ENCODE measurements around the gene SPATS2.
"Not testable (repeated sequence)": the region's sequence is repeated elsewhere in the genome, so short reads cannot be mapped to it uniquely, and the experiment has no call there.

The SPATS2 gene

DNA sequence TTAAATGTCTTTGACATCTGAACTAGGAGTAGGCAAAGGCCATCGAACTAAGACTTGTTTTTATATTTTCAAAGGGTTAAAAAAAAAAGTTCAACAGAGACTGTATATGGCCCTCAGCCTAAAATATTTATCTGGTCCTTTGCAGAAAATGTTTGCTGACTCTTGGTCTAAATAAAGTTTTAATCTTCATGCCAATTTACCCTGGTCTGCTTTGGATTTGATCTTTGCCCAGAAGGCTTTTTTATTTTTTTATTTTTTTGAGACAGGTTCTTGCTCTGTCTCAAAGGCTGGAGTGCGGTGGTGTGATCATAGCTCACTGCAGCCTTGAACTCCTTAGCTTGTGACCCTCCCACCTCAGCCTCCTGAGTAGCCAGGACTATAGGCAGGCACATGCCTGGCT lies 47.1 kb downstream of the SPATS2 start:
- no peak for DNase-seq

- DNase-seq: no peak
Observed at GRCh38 chr12:49415521-49415970, 48.3 kb downstream of the SPATS2 start.

DNA sequence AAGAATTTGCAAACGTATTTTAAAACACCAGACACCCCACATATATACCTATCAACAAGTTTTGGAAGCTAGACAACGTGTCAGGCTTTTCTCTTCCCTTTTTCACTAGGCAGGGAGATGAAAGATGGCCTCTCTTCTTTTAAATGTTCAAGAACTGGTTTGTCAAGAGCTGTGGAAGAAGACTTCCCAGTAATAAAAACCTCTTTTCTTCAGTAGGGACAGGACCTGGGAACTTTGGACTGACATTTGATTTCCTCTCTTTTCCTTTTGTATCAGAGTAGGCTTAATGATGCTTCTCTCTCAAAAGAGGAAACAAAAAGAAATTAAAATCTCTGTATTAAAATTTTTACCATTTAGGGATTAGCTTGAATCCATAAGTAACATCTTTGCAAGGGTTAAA lies 49.6 kb downstream of the SPATS2 start:
- no peak for DNase-seq

DNA sequence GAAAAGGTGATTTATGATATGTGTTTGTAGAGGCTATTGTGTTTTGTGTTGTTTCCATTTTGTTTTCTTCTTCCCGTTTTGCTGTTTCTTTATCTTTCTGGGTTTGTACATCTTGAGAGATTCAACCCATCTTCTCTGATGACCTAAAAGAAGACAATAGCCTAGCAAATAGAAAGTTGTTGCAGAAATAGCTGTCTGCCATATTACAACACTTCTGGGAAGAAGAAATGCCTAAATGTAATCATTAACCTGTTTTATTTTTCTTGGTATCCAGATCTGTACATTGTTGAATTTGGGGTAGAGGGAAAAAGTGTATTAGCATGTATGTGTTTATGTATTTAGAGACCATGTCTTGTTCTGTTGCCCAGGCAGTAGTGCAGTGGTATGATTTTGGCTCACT lies 50.3 kb downstream of the SPATS2 start:
- DNase-seq: no peak

GRCh38 chr12:49420556-49420955 lies 53.3 kb downstream of the SPATS2 start:
- no peak for DNase-seq

DNA sequence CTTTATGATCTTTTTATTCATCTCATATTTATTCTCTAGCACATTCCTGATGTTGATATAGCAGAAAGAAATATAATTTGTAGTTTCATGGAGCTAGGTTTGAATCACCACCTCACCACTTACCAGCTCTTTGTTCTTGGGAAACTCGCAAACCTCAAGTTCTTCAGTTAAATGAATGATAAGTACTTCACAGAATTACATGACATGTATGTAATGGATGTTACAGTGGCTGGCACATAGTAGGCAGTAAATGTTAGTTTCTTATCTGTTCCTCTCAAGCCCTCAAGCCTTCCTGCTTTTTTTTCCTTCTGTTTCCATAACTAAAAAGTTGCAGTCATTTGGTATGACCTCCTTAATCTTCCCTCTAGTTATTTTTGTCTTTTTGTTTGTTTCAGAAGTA lies 54.9 kb downstream of the SPATS2 start:
- DNase-seq: no peak

- DNase-seq: peak; percentile 62
Observed at GRCh38 chr12:49428793-49429192, 61.5 kb downstream of the SPATS2 start.

DNA sequence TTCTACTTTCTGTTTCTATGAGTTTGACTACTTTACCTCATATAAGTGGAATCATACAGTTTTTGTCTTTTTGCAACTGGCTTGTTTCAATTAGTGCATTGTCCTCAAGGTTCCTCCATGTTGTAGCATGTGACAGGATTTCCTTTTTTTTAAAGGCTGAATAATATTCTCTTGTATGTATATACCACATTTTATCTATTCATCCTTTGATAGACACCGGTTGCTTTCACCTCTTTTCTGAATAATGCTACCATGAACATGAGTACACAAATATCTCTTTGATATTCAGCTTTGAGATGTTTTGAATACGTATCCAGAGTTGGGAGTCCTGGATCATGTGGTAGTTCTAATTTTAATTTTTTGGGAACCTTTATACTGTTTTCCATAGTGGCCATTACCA lies 65.4 kb downstream of the SPATS2 start:
- DNase-seq: no peak

- not testable (repeated sequence) for DNase-seq
Observed at GRCh38 chr12:49436799-49437198, 69.5 kb downstream of the SPATS2 start.

- no peak for DNase-seq
Observed at GRCh38 chr12:49439042-49439441, 71.8 kb downstream of the SPATS2 start.

DNA sequence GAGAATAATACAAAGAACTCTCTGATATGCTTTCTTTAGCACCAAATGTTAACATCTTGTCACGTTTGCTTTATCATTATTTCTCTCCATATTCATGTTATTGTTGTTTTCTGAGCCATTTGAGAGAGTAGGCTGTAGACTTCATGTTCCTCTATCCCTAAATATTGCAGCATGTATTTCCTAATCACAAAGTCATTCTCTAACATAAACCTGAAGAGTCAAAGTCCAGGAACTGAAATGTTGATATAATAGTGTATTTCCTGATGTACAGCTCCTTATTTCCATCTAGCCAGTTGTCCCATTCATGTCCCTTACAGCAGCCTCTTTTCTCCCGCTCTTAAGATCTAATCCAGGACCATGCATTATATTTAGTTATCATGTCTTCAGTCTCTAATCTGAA lies 72.8 kb downstream of the SPATS2 start:
- no peak for DNase-seq

DNA sequence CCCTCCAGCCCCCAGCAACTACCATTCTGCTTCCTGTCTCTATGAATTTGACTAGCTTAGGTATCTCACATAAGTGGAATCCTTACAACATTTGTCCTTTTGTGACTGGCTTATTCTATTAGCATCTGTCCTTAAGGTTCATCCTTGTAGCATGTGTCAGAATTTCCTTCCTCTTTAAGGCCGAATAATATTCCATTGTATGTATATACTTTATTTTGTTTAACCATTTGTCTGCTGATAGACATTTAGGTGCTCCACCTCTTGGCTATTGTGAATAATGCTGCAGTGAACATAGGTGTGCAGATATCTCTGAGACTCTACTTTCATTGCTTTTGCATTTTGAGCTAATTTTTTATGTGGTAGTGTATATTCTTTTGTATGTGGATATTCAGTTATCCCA lies 75.7 kb downstream of the SPATS2 start:
- DNase-seq: no peak

- no peak for DNase-seq
Observed at GRCh38 chr12:49446571-49446970, 79.3 kb downstream of the SPATS2 start.

- no peak for DNase-seq
Observed at GRCh38 chr12:49448858-49449257, 81.6 kb downstream of the SPATS2 start.

DNA sequence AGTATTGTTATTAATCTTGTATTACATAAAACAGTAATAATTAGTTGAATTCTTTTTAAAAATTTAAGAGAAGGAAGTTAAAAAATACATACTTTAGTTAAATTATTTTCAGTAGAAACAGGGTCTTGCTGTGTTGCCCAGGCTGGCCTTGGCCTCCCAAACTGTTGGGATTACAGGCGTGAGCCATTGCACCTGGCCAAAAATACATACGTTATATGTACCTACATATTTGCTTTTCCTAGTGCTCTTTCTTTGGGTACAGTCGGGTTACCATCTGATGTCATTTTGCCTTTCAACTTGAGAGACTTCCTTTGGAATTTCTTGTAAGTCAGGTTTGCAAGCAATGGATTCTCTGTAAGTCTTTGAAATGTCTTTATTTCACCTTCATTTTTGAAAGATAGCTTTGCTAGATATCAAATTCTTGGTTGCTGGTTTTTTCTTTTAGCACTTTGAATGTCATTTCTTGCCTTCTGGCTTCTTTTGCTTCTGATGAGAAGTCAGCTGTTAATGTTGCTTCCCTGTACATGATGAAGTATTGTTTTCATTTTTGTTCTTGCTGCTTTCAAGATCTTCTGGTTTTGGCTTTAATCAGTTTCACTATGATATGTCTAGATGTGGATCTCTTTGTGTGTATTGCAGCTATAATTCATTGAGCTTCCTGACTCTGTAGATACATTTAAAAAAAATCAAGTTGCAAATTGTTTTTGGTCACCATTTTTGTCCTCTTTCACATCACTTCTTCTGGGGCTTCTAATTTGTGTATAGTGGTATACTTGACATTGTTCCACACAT lies 84.4 kb downstream of the SPATS2 start:
- DNase-seq: no peak

GRCh38 chr12:49455501-49455900 lies 88.2 kb downstream of the SPATS2 start:
- DNase-seq: no peak

- DNase-seq: no peak
Observed at GRCh38 chr12:49456131-49456679, 88.9 kb downstream of the SPATS2 start.

DNA sequence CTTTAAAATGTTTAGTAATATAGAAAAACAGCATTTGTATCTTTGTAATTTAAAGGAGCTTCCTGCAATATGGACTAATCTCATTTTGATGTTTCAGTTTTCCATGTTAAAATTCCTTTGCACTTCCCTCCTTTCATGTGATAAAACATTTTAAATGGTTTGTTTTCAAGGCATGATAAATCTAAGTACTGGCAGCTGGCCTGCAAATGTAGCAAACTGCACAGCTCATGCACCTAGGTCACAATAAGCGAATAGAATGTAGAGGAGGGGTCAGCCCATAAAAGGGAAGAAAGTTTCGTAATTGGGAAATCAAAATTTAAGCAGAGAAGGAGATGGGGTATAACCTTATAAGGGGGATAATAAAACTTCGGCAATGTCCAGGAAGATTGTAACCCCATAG lies 91.6 kb downstream of the SPATS2 start:
- no peak for DNase-seq

- no peak for DNase-seq
Observed at GRCh38 chr12:49461221-49461620, 94.0 kb downstream of the SPATS2 start.

- no peak for DNase-seq
Observed at GRCh38 chr12:49462083-49462744, 95.0 kb downstream of the SPATS2 start.

DNA sequence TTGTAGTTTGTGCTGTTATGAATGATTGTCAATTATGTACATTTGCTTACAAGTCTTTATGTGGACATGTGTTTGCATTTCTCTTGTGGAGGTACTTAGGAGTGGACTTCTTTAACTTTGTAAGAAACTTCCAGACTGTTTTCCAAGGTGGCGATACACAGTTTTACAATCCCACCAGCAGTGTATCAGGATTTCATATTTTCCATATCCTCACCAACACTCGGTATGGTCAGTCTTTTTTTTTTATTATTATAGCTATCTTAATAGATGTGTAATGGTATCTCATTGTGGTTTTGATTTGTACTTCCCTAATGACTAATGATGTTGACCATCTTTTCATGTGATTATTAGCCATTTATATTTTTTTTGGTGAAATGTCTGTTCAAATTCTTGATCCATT lies 97.9 kb downstream of the SPATS2 start:
- no peak for DNase-seq

DNA sequence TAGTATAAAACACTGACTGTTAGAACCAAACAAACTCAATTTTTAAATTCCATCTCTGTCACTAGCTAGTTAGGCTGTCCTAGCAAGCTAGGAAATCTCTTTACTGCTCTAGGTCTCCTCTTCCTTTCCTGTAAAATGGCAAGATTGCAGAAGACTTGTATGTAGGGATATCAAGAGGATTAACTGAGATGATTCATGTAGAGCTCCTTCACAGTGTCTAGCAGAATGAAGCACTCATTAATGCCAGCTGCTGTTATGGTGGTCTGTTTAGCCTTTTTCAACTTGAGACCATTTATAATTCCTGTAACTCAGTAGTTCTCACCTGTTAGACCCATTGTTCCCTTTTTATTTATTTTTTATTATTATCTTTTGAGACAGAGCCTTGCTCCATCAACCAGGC lies 103.7 kb downstream of the SPATS2 start:
- DNase-seq: peak; percentile 25

DNA sequence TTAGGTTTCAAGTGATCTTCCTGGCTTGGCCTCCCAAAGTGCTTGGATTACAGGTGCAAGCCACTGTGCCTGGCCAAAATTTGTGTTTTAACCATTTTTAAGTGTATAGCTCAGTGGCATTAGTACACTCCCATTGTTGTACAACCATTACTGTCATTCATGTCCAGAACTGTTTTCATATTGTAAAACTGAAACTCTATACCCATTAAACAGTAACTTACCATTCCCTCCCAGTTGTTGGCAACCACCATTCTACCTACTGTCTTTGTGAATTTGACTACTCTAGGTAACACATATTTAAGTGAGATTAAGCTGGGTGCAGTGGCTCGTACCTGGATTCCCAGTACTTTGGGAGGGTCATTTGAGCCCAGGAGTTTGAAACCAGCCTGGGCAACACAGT lies 104.3 kb downstream of the SPATS2 start:
- DNase-seq: no peak

- DNase-seq: no peak
Observed at GRCh38 chr12:49476091-49476490, 108.8 kb downstream of the SPATS2 start.
